Suprapubic skin (tissue), 4 donors: Measurements from ENCODE around the gene BRINP2.

Experiments
- CTCF ChIP-seq, 2 donors: fragments of 200-600 bp in 1 of 2; fragments of 450-650 bp in 1 of 2; sonication (generic) in 1 of 2; IDR thresholded peaks; one replicate each; pipeline ENCODE4 v1.5.1; 2016 to 2019; ENCODE audit warnings: antibody characterized with exemption in 2 of 2, mild to moderate bottlenecking in 1 of 2, moderate library complexity in 1 of 2
- EP300 ChIP-seq: sonication (generic); formaldehyde crosslinking; IDR thresholded peaks from one replicate; pipeline ENCODE4 v1.6.1; 2017; ENCODE audit warnings: antibody characterized with exemption
- POLR2A ChIP-seq, 2 donors: fragments of 450-650 bp; IDR thresholded peaks; one replicate each; pipeline ENCODE4 v1.6.1; 2017; ENCODE audit warnings: antibody characterized with exemption in 2 of 2, mild to moderate bottlenecking in 2 of 2, moderate library complexity in 2 of 2
- POLR2AphosphoS5 ChIP-seq, 3 donors: sonication (generic); formaldehyde crosslinking; IDR thresholded peaks; one replicate each; pipeline ENCODE4 v1.6.1; 2017; ENCODE audit warnings: antibody characterized with exemption in 3 of 3

GRCh38 chr1:177228693-177229065 lies 57.9 kb downstream of the BRINP2 start:
- TF ChIP-seq CTCF (IDR thresholded peaks at IDR 0.05) (no peak), POLR2A (IDR thresholded peaks at IDR 0.05) (no peak), POLR2AphosphoS5 (IDR thresholded peaks at IDR 0.05) (no peak), EP300 (no peak)
